Hippocampal formation (tissue), 2 donors: ENCODE measurements around the gene SLC38A1.
"Not testable (repeated sequence)": the region's sequence is repeated elsewhere in the genome, so short reads cannot be mapped to it uniquely, and the experiment has no call there.

ENCODE experiments used
- DNase-seq, 2 donors: peaks; one replicate each; lab custom pipeline; 2025; lab: John Stamatoyannopoulos, UW

The SLC38A1 gene

DNA sequence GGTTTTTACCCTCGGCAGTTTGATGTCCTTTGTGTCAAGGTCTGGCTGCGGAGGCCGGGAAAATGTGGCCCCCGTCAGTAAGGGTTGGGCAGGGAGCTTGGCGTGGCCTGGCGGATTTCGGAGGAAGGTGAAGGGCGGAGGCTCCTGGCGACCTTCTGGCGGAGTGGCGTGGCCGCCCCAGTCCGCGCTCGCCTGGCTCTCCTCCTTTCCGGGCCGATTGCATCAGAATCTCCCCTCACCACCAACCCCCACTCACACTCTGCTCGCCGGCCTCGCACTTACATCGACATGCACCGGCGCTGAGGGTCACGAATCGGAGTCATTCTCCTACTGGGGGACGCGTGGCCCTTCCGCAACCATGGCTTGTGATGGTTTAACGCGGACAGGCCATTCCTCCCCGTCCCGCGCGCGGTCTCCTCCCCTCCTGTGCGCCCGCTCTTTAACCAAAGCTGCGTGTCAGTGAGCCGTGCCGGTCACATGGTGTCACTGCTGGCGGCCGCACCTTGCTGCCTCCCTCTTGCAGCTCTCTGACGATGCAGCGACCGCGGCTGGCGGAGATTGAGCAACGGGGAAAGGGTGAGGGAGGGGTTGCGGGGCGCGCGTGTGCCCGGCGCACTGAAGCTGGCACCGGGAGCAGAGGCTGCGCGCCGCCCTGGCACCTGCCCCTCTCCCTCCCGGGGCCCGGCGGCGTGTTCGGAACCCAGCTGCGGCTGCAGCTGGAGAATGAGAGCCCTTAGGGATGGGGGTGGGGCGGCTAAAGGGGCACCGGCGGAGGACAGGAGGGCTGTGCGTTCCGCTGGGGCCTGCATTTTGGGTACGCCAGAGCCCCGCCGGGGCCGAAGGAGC is at the start of gene SLC38A1:
Gene SLC38A1, minus strand, starts transcription at position 461 of the 846 bp plus-strand sequence. CDS start 29,243 bp downstream, outside the sequence.
- peak; percentile 63 to 64 for DNase-seq

DNA sequence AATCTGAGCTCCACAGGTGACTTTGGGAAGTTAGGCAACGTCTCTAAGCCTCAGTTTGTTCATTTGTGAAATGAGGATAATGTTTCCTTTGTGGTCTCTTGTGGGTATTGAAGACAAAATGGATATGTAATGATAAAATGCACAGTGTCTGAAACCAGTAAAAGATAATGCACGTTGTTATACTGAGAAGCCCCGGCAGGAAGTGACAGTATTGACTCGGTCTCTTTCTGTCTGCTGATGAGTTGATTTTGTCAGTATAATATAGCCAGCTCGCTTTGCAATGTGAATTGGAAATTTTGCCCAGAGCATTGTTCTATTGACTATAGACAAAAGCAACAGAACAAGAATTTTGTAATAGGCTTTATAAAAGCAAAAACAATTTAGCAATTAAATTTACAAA is 49.2 kb upstream of the SLC38A1 start:
- DNase-seq = no peak

DNA sequence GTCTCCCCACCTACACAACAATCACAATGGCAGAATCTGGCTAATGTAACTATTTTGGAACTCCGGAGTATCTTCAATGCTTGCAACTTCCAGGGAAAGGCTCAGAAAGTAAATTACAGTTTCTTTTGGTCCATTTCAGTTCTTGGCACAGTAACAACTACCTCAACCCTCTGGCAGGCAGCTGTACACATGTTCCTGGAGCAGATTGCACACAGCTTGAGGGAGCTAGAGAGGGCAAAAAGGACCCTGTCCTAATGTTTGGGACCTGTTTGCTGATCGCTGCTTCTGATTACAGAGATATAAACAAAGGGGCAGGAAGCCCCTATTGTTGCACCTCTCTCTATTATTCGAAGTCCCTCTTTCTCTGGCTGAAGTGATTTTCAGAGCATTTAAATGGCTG is 35.2 kb upstream of the SLC38A1 start:
- DNase-seq = no peak

DNA sequence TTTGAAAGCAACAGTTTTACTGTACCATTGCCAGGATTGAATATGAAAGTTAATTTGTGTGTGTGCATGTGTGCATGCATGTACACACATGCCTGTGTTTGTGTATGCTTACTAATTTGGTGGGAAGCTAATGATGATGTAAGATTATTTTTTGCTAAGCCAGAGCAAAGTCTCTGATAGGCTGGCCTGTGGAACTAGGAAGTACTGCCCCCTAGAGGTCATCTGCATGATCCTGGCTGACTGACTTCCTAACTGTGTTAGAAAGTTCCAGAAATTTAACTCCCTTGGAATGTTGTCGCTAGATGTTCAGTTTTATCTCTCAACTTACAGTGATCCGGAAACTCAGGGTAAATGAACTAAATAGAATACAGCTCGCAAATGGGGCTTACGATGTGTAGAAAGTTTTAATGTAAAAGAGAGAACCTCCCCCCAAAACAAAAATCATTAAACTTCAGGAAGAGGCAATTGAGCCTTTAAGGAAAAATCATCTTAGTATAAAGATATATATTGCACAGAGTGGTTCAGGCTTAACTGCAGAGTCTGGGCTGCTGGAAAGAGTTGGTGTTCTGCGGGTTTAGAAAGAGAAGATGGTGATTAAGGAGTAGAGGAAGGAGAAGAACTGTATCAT is 34.3 kb upstream of the SLC38A1 start:
- DNase-seq = peak; percentile 4

DNA sequence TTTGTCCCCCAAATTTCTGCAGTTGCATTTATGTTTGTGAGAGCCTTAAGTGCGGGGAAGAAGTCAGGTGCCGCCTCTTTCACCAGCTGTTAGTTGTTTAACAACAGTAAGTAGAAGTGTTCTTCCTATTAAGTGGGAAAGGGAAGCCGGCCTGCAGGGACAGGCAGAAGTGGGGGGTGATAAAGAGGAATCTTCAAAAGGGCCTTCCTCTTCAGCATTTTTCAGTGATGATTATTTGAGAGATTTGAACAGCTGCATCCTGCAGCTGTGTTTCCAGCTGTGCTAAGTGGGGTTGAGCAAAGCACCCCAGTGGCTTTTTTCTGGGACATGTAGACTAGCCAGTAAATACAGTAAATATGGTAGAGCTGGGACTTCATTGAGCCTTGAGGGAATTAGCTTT is 32.1 kb upstream of the SLC38A1 start:
- no peak for DNase-seq

DNA sequence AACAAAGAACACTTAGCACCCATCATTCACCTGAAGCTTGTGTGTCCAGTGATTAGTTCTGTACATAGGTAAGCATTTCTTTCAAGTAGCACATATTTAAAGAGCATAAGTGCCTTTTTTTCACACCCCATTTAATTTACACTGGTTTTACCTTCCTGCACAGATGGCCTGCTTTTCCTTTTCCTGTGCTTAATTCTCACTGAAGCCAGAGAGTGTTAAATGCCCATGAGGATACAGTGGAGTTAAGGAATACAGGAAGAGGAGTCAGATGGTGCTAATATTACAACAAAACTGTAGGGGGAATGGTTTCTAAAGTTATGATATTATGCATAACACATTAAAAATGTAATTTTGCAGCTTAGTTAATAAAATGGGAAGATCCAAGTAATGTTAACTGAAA is 31.0 kb upstream of the SLC38A1 start:
- DNase-seq = no peak

DNA sequence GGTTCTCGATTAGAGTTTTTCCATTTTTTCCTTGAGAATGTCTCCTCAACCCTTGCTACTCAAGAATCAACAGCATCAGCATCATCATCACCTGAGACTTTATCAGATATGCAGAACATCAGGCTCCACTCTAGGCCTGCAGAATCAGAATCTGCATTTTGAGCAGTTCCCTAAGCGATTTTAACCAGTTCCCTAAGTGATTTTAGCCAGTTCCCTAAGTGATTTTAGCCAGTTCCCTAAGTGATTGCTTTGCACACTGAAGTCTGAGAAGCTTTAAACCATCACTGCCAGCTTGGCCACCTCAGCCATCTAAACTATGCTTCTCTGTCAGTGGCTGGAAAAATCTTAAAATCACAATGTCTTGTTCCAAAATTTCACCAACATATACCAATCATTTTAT is 29.4 kb upstream of the SLC38A1 start:
- DNase-seq = no peak

DNA sequence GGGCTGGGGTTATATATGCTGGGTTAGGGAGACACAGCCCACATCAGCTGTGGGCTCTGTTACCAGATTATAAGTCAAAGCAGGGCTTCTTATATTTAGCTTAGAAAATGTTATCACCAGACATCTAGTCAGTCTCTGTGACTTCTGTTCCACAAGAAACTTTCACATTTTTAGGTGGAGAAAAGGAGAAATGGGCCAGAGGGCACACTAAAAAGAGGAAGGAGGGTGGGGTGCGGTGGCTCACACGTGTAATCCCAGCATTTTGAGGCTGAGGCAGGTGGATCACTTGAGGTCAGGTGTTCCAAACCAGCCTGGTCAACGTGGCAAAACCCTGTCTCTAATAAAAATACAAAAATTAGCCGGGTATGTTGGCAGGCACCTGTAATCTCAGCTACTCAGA is 28.0 kb upstream of the SLC38A1 start:
- no peak for DNase-seq

DNA sequence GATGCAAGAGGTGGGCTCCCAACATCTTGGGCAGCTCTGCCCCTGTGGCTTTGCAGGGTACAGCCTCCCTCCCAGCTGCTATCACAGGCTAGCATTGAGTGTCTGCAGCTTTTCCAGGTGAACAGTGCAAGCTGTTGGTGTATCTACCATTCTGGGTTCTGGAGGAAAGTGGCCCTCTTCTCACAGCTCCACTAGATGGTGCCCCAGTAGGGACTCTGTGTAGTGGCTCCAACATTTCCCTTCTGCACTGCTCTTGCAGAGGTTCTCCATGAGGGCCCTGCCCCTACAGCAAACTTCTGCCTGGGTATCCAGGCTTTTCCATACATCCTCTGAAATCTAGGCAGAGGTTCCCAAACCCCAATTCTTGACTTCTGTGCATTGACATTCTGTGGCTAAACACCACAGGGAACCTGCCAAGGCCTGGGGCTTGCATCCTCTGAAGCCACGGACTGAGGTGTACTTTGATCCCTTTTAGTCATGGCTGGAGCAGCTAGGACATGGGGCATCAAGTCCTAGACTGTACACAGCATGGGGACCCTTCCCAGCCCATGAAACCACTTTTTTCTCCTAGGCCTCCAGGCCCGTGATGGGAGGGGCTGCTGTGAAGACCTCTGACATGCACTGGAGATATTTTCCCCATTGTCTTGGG is 24.0 kb upstream of the SLC38A1 start:
- no peak for DNase-seq

DNA sequence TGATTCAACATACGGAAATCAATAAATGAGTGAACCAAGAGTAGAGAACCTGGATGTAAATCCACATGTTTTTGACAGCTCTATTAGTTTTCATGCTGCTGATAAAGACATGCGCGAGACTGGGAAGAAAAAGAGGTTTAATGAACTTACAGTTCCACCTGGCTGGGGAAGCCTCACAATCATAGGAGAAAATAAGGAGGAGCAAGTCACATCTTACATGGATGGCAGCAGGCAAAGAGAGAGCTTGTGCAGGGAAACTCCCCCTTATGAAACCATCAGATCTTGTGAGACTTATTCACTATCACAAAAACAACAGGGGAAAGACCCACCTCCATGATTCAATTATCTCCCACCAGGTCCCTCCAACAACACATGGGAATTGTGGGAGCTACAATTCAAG is 23.1 kb upstream of the SLC38A1 start:
- not testable (repeated sequence) for DNase-seq

DNA sequence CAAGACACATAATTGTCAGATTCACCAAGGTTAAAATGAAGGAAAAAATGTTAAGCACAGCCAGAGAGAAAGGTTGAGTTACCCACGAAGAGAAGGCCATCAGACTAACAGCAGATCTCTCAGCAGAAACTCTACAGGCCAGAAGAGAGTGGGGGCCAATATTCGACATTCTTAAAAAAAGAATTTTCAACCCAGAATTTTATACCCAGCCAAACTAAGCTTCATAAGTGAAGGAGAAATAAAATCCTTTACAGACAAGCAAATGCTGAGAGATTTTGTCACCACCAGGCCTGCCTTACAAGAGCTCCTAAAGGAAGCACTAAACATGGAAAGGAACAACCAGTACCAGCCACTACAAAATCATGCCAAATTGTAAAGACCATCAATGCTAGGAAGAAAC is 16.3 kb upstream of the SLC38A1 start:
- not testable (repeated sequence) for DNase-seq

DNA sequence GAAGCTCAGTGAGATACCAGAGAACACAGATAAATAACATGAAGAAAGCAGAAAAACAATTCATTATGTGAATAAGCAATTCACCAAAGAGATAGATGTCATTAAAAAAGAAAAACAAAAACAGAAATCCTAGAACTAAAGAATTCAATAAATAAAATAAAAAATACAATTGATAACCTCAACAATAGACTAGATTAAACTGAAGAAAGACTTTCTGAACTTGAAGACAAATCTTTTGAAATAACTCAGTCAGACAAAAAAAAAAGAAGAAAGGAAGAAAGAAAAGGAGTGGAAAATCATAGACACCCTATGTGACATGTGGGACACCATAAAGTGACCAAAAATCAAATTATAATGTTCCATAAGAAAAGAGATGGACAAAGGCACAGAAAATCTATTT is 14.0 kb upstream of the SLC38A1 start:
- DNase-seq = no peak

DNA sequence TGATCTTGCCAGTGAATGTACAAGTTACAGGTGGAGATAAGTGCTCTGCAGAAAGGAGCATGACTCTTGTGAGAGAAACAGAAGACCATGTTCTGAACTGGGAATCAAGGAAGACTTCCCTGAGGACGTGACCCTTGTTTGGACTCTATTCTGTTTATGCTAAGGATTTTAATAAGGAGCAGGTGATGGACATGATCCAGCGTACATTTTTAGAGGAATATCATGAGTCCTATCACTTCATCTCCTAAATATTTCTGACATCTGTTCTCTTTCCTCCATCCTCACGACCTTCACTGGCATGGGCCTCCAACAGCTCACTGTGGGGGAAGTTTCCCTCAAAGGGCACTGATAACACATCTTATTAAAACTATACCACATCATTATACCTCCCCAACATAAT is 7.9 kb upstream of the SLC38A1 start:
- no peak for DNase-seq

DNA sequence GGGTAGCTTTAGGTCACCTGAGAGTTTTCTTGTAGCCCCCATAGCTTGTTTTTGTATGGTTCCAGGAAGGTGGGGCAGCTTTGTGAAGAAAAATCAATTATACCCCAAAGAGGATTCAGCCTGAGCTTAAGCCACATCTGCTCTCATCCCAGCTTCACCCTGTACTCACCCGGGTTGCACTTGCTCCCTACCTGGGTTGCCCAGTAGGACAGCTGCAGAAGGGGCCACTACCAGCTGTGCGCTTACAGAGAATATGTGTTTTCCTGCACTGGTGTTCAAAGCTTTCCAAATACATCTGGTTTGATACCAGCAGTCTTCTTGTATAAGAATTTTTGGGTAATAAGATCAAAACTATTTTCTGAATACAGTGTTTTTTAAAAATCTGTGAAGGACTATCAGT is 3.0 kb upstream of the SLC38A1 start:
- no peak for DNase-seq

DNA sequence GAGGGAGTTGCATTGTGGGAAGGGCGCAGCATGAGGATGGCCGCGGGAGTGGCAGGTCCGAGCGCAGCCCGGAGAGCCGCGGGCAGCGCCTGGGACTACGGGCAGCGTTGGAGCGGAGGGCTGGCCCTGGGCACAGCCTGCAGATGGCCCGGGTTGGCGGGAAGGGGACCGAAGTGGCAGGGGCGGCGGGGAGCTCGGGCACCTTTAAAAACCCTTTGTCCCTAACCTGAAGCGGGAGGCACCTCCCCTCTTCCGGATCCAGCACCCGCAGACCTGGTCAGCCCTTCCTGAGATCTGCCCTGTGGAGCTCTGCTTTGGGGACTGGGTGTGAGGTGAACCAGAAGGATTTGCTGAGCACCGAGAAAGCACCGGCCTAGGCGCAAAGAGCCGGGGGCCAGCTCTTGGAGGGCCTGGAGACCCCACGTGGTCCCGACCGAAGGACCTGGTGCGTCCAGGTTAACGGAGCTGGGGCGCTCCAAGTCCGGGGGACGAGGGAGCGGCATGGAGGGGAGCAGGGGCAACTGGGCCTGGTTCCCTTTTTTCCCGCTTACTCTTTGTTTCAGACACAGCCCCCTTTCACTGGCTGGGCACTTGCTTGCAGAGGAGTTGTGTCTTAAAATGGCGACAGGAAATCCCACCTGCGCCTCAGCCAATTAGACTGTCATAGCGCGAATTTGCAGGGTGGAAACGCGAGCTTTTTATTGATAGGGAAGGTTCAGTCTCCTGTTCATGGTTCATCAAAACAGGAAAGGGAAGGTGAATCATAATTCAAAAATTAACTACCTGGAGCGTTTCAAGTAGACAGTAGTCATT is 792 bp upstream of the SLC38A1 start:
- peak in 1 of 2 donors; percentile 26 for DNase-seq

DNA sequence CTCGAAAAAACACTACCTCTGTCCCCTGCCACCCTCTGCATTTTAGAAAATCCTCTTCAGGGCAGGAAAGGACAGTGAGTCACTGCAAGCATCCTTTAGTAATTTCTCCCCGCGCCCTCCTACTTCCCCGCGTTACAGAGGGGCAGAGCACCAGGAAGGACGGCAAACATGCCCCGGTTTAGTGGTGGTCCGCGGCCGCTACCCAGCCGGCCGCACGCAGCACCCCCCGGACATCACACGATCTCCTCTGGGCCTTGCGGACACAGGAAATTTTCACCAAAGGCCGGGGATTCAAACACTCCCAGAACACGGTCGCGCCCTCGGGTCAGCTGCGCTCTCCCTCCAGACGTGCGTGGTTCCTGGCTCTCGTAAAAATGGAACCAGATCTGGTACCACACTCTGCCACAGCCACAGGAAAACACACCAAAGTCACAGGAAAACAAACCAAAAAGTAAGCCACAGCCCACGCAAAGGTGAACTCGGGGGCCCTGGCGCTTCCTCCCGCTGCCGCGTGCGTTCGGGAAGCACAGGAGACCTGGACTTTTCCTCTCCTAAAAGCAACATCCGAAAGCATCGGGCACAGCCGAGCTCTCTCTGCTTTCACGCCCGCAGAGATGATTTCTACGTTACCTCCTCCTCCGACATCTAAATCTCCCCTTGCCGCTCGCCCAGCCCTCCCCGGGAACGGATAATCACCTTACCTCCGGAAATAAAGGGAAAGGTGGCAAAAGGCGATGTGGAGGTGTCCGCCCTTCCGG is 839 bp downstream of the SLC38A1 start:
- DNase-seq = no peak

DNA sequence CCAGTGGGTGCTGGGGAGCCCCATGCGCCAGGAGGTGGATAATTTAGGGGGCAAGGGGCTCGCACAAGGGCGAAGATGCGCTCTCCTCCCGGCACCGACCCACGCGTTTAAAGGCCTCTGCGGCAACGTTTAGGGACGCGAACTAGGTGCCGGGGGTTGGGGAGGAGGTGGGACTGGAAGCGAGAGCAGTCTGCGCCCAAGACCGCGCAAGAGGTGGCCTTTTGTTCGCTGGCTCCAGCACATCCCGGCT is 1.3 kb downstream of the SLC38A1 start:
- no peak for DNase-seq

DNA sequence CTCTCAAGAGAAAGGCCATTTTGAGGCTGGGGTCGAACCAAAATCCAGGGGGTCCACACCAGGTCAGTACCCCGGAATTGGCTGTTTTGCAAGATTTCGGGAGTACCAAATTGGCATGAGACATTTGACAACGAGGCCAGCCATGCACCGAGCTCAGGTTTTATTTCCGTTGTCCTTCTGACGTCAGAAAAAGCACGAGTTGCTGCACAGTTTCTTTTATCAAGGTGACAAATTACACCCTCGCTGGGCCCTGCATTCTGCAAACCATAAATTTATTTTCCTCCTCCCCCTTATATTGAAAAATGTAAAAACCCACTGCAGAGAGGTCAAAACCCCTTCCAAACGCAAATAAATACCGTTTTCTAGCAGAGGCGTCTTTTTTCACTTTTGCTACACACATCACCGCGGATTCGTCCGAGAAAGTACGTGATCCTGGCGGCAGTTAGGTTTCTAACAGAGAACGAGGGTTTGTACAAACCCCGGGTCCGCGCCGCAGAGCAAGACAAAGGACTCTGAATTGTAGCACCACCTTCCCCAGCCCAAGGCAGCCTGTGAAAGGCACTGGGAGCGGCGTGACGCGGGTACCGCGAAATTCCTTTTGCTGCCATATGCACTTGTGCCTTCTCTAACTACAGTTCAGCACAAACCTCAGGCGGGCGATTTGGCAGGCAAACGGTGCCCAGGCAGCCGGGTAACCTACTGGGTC is 1.8 kb downstream of the SLC38A1 start:
- DNase-seq = peak; percentile 20 to 27

DNA sequence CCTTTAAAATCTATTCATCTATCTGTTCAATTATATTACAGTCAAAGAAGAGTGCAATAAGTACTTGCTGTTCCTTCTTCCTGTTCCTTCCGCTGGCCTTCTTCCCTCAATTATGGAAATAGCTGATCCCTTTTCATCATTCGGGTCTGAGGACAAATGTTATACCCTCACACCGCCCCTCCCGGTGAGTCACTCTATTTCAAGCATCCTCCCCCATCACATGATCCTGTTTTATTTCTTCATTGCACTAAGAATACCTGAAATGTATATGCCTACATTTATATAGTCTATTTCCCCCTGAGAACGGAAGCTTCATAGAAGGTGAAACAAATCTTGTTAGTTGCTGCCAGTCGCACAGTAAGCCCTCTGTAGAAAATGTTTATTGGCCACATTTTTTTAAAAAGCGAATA is 2.5 kb downstream of the SLC38A1 start:
- DNase-seq = no peak

DNA sequence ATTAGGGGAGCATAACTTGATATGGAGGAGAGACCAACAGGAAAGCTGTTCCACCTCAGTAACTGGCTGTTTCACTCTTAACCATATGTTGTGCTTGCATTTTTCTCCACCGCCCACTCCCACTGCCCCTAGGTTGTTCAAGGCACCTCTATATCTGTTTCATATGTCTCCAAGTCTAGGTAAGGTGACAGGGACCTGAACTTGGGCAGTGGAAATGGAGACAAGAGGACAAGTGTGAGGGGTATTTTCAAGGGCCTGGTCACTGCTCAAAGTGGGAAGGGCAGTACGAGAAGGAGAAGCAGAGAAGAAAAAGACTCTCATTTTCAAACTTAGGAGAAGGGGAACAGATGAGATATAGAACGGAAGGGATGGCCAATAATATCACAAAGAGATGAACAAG is 3.1 kb downstream of the SLC38A1 start:
- no peak for DNase-seq

DNA sequence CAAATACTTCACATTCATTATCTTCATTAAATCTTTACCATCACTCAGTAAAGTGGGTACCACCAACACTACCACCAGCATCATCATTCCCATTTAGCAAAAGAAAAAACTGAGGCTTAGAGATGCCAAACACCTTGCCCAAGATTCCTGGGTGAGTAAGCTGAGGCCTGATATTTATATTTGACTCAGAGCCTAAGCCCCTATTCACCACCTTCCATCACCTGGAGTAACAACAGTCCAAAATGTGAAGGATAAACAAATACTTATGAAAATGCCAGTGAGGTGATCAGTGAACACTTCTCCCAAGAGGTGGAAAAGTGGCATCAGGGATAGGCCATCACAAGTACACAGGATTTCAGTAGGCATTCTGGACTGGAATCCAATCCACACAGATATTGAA is 3.7 kb downstream of the SLC38A1 start:
- no peak for DNase-seq
